Measurements from ENCODE around the gene MSRB2.

MSRB2 gene

DNA sequence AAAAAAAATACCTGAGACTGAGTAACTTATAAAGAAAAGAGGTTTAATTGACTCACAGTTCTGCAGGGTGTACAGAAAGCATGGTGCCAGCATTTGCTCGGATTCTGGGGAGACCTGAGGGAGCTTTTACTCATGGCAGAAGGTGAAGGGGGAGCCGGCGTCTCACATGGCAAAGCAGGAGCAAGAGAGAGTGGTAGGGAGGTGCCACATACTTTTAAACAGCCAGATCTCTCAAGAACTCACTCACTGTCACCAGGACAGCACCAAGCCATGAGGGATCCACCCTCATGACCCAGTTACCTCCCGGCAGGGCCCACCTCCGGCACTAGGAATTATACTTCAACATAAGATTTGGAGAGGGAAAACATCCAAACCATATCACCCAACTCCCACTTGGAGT is 25.8 kb downstream of the MSRB2 start:
- TF ChIP-seq CTCF (conservative IDR thresholded peaks at IDR 0.05) = no peak
- no peak overlapping the region for H3K27ac ChIP-seq

- TF ChIP-seq CTCF (conservative IDR thresholded peaks at IDR 0.05) = no peak
- H3K27ac ChIP-seq = no peak overlapping the region
These were observed 41.1 kb downstream of the MSRB2 start for GRCh38 chr10:23136462-23136861.

DNA sequence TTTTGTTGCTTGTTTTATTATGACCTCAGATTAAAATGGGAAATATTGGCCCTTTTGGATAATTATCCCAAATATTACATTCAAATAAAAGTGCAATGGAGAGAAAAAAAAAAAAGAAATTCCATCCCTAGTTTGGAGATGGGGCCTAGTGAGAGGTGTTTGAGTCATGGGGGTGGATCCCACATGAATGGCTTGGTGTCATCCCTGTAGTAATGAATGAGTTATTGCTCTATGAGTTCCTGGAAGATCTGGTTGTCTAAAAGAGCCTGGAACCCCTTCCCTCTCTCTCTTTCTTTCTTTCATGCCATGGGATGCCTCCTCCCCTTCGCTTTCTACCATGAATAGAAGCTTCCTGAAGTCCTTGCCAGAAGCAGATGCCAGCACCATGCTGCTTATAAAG is 44.3 kb downstream of the MSRB2 start:
- TF ChIP-seq CTCF (conservative IDR thresholded peaks at IDR 0.05) = no peak
- no peak overlapping the region; the same call in 1 of the 2 replicates for H3K27ac ChIP-seq

- no peak for TF ChIP-seq CTCF (conservative IDR thresholded peaks at IDR 0.05)
- H3K27ac ChIP-seq = no peak overlapping the region
These were observed 46.6 kb downstream of the MSRB2 start for GRCh38 chr10:23141995-23142394.

DNA sequence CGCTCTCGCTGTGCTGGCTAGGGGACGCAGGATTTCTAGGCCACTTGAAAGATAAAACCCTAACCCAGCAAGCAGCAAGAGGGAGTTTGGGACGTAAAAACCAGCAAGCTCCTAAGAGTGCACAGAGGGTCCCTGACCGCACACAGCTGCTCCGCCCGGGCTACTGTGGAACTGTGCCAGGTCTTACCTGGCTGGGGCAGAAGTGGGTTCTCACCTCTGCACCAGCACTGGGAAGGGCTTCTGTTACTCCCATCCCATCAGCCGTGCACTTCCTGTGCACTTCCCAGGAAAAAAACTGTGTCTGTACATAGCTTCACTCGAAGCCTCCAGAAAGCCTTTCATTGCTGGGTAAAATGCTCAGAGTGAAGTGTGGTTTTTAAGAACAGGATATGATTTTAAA is 50.9 kb downstream of the MSRB2 start:
- TF ChIP-seq CTCF (conservative IDR thresholded peaks at IDR 0.05) = no peak
- H3K27ac ChIP-seq = no peak overlapping the region

GRCh38 chr10:23147035-23147434 is 51.7 kb downstream of the MSRB2 start:
- H3K27ac ChIP-seq = no peak overlapping the region
- TF ChIP-seq CTCF (conservative IDR thresholded peaks at IDR 0.05) = no peak

GRCh38 chr10:23148214-23148613 is 52.8 kb downstream of the MSRB2 start:
- TF ChIP-seq CTCF (conservative IDR thresholded peaks at IDR 0.05) = no peak
- H3K27ac ChIP-seq = no peak overlapping the region

DNA sequence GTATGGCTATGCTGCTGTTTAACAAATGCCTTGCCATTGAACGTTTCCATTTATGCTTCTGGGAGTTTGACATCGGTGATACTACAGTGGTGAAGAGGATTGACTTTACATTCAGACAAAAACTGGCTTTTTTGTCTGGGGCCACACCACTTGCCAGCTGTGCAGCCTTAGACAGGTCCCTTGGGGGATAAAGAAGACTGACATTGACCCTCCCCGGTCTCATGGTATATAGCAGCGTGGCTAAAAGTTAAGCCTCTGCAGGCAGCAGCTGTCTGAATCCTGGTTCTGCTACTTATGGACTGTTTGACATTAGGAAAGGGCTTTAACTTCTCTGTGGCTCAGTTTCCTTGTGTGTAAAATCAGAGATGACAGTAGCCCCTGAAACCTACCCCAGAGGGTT is 54.7 kb downstream of the MSRB2 start:
- no peak for TF ChIP-seq CTCF (conservative IDR thresholded peaks at IDR 0.05)
- no peak overlapping the region for H3K27ac ChIP-seq
